ENCODE data around the gene FITM1. TPM values are rescaled to one million over a fixed set of nuclear protein-coding genes. Genes with fewer than 3 reads are reported as not detected.

Gene FITM1
- total RNA-seq, 1 experiment from 2014 or later: 0.46 TPM

Small RNA genes within 50 kb of the gene (microRNA-seq; reads per million reads assigned to microRNA genes)
- gene MIR7703 (ENCODE audit: unreplicated experiment): not detected

Other genes starting within 250 kb of the FITM1 start
- gene DHRS4, start 176.9 kb upstream of the FITM1 start, total RNA-seq (2021; ENCODE audit: unreplicated experiment): 13.5 TPM
- 8.0 TPM for gene DHRS4L2, start 141.7 kb upstream of the FITM1 start, total RNA-seq (2021; ENCODE audit: unreplicated experiment)
- 0.15 TPM for gene CARMIL3, start 78.7 kb upstream of the FITM1 start, total RNA-seq (2021; ENCODE audit: unreplicated experiment)
- not detected for gene CPNE6, start 59.1 kb upstream of the FITM1 start, total RNA-seq (2021; ENCODE audit: unreplicated experiment)
- 24.5 TPM for gene PCK2, start 36.3 kb upstream of the FITM1 start, total RNA-seq (2021; ENCODE audit: unreplicated experiment)
- 37.4 TPM for gene DCAF11, start 15.9 kb upstream of the FITM1 start, total RNA-seq (2021; ENCODE audit: unreplicated experiment)
- 1.4 TPM for gene NRL, start 15.7 kb upstream of the FITM1 start, total RNA-seq (2021; ENCODE audit: unreplicated experiment)
- 130 TPM for gene PSME1, start 5.5 kb downstream of the FITM1 start, total RNA-seq (2021; ENCODE audit: unreplicated experiment)
- 42.5 TPM for gene EMC9, start 10.9 kb downstream of the FITM1 start, total RNA-seq (2021; ENCODE audit: unreplicated experiment)
- 188 TPM for gene PSME2, start 16.0 kb downstream of the FITM1 start, total RNA-seq (2021; ENCODE audit: unreplicated experiment)
- 48.6 TPM for gene RNF31, start 16.8 kb downstream of the FITM1 start, total RNA-seq (2021; ENCODE audit: unreplicated experiment)
- gene IRF9, start 30.6 kb downstream of the FITM1 start, total RNA-seq (2021; ENCODE audit: unreplicated experiment): 24.5 TPM
- 9.8 TPM for gene REC8, start 41.4 kb downstream of the FITM1 start, total RNA-seq (2021; ENCODE audit: unreplicated experiment)
- 103 TPM for gene IPO4, start 58.2 kb downstream of the FITM1 start, total RNA-seq (2021; ENCODE audit: unreplicated experiment)
- 44.7 TPM for gene TM9SF1, start 64.8 kb downstream of the FITM1 start, total RNA-seq (2021; ENCODE audit: unreplicated experiment)
- gene TSSK4, start 75.0 kb downstream of the FITM1 start, total RNA-seq (2021; ENCODE audit: unreplicated experiment): not detected
- 42.4 TPM for gene CHMP4A, start 82.8 kb downstream of the FITM1 start, total RNA-seq (2021; ENCODE audit: unreplicated experiment)
- 8.9 TPM for gene MDP1, start 85.4 kb downstream of the FITM1 start, total RNA-seq (2021; ENCODE audit: unreplicated experiment)
- gene NEDD8, start 101.7 kb downstream of the FITM1 start, total RNA-seq (2021; ENCODE audit: unreplicated experiment): 155 TPM
- gene GMPR2, start 102.3 kb downstream of the FITM1 start, total RNA-seq (2021; ENCODE audit: unreplicated experiment): 45.9 TPM
- 53.8 TPM for gene TINF2, start 112.0 kb downstream of the FITM1 start, total RNA-seq (2021; ENCODE audit: unreplicated experiment)
- 2.3 TPM for gene TGM1, start 132.5 kb downstream of the FITM1 start, total RNA-seq (2021; ENCODE audit: unreplicated experiment)
- gene RABGGTA, start 140.9 kb downstream of the FITM1 start, total RNA-seq (2021; ENCODE audit: unreplicated experiment): 30.9 TPM
- 8.9 TPM for gene DHRS1, start 169.1 kb downstream of the FITM1 start, total RNA-seq (2021; ENCODE audit: unreplicated experiment)
- gene NOP9, start 169.2 kb downstream of the FITM1 start, total RNA-seq (2021; ENCODE audit: unreplicated experiment): 25.3 TPM
- gene CIDEB, start 177.3 kb downstream of the FITM1 start, total RNA-seq (2021; ENCODE audit: unreplicated experiment): 0.18 TPM
- gene LTB4R2, start 179.5 kb downstream of the FITM1 start, total RNA-seq (2021; ENCODE audit: unreplicated experiment): 6.9 TPM
- 4.8 TPM for gene LTB4R, start 180.8 kb downstream of the FITM1 start, total RNA-seq (2021; ENCODE audit: unreplicated experiment)
- 0.21 TPM for gene ADCY4, start 204.4 kb downstream of the FITM1 start, total RNA-seq (2021; ENCODE audit: unreplicated experiment)
- gene RIPK3, start 209.3 kb downstream of the FITM1 start, total RNA-seq (2021; ENCODE audit: unreplicated experiment): not detected
- gene NFATC4, start 237.5 kb downstream of the FITM1 start, total RNA-seq (2021; ENCODE audit: unreplicated experiment): 0.36 TPM

Data from Panc1 (cell line).